Mucosa of descending colon (tissue), 3 donors: ENCODE data around the gene SHROOM2. TPM values are rescaled to one million over a fixed set of nuclear protein-coding genes. Genes with fewer than 3 reads are reported as not detected.
"Not testable (repeated sequence)": the region's sequence is repeated elsewhere in the genome, so short reads cannot be mapped to it uniquely, and the experiment has no call there.

Source experiments
- ATAC-seq: fragments of 200-7000 bp; cut with Tn5 transposase; one replicate; pipeline ENCODE4 v1.9.1; 2020; ENCODE audit warnings: mild to moderate bottlenecking, moderate library complexity
- DNase-seq, 3 donors: peaks; one replicate each; pipeline ENCODE4 v3.0.0-alpha.2; 2020
- H3K36me3 ChIP-seq: fragments of 200-600 bp; one replicate; pipeline ENCODE4 v1.8.0; 2021; ENCODE audit warnings: low read depth, mild to moderate bottlenecking
- H3K4me1 ChIP-seq: fragments of 200-600 bp; one replicate; pipeline ENCODE4 v1.8.0; 2021; ENCODE audit warnings: low read depth, mild to moderate bottlenecking
- H3K4me3 ChIP-seq: fragments of 200-600 bp; one replicate; pipeline ENCODE4 v1.8.0; 2021; ENCODE audit warnings: mild to moderate bottlenecking
- H3K9me3 ChIP-seq: fragments of 200-600 bp; one replicate; pipeline ENCODE4 v1.8.0; 2021; ENCODE audit warnings: mild to moderate bottlenecking
- CTCF ChIP-seq: fragments of 200-600 bp; IDR thresholded peaks from one replicate; pipeline ENCODE4 v1.8.0; 2022; ENCODE audit warnings: antibody characterized with exemption, mild to moderate bottlenecking
- intact Hi-C, 2 donors: fragments of 100-400 bp; cut with DNase I in 1 of 2; cut with micrococcal nuclease in 1 of 2; formaldehyde crosslinking; loops; one replicate each; pipeline versions ENCODE4 v1.11.0 to v1.11.1; 2022; cut with DNase I, micrococcal nuclease
- total RNA-seq, 3 donors: library from RNA; stranded (reverse); fragmentation: NEBNext Ultra II Directional in 2 of 3; extraction: Animal tissue kit (Norgen Biotek cat#: 25700) in 2 of 3; gene quantifications; one replicate each; pipeline versions ENCODE4 v1.2.1 to v1.2.4, GENCODE V29; 2021 to 2023
- donor health status: DM: no; HTN: no; CAD: no; lungs with moderate emphysema.
- donor health status: DM: no; HTN: no; CAD: no.
- donor health status: DM: no; HTN: yes; CAD: no.

SHROOM2 gene
- total RNA-seq, 3 donors from 2014 or later: 1.2 to 11.5 (median 5.1) TPM

- DNase-seq: no peak
- Histone ChIP-seq H3K4me3 (no peak overlapping the region), H3K9me3 (no peaks in the 10 kb centered on the region), H3K36me3 (no peaks in the 10 kb centered on the region), H3K4me1 (no peaks in the 10 kb centered on the region)
- no peak for ATAC-seq
- TF ChIP-seq CTCF: no peak
- intact Hi-C loops: no loop called here
Observed at GRCh38 chrX:9758021-9758638, 28.1 kb upstream of the SHROOM2 start.

GRCh38 chrX:9759337-9759736 lies 26.9 kb upstream of the SHROOM2 start:
- intact Hi-C loops: no loop called here
- no peak for ATAC-seq
- TF ChIP-seq CTCF: no peak
- Histone ChIP-seq H3K4me3 (no peak overlapping the region), H3K4me1 (no peaks in the 10 kb centered on the region), H3K9me3 (no peaks in the 10 kb centered on the region), H3K36me3 (no peaks in the 10 kb centered on the region)
- DNase-seq: no peak

GRCh38 chrX:9765072-9765736 lies 21.0 kb upstream of the SHROOM2 start:
- intact Hi-C loops: no loop called here
- DNase-seq: no peak
- H3K4me3 ChIP-seq: no peak overlapping the region

GRCh38 chrX:9765737-9766097 lies 20.5 kb upstream of the SHROOM2 start, which contains the start of gene GPR143:
Gene GPR143, minus strand, starts transcription at chrX:9765847. Its CDS starts 30 bp downstream, at chrX:9765817.
- Histone ChIP-seq H3K4me1 (no peaks in the 10 kb centered on the region), H3K4me3 (no peak within 1 kb of the TSS), H3K36me3 (no peaks in the 10 kb centered on the region), H3K9me3 (no peaks in the 10 kb centered on the region)
- DNase-seq: no peak
- intact Hi-C loops: no loop called here
- no peak for TF ChIP-seq CTCF
- ATAC-seq: no peak

More at GRCh38 chrX:9765072-9765736, 21.0 kb upstream of the SHROOM2 start:
- no peaks in the 10 kb centered on the region for H3K9me3 ChIP-seq
- ATAC-seq: no peak
- H3K36me3 ChIP-seq: no peaks in the 10 kb centered on the region
- TF ChIP-seq CTCF: no peak
- no peaks in the 10 kb centered on the region for H3K4me1 ChIP-seq

GRCh38 chrX:9767375-9767774 lies 18.9 kb upstream of the SHROOM2 start:
- Histone ChIP-seq H3K9me3 (no peaks in the 10 kb centered on the region), H3K4me3 (no peak overlapping the region), H3K4me1 (no peaks in the 10 kb centered on the region), H3K36me3 (no peaks in the 10 kb centered on the region)
- intact Hi-C loops: no loop called here
- no peak for TF ChIP-seq CTCF
- ATAC-seq (no peak), DNase-seq (no peak)

GRCh38 chrX:9768321-9768839 lies 17.8 kb upstream of the SHROOM2 start:
- H3K4me3 ChIP-seq, intact Hi-C loops, H3K36me3 ChIP-seq, H3K9me3 ChIP-seq, DNase-seq, ATAC-seq, H3K4me1 ChIP-seq: not testable (repeated sequence)
